Gastrocnemius medialis (tissue), 4 donors: Measurements from ENCODE around the gene SH2D6. TPM values are rescaled to one million over a fixed set of nuclear protein-coding genes. Genes with fewer than 3 reads are reported as not detected.

Experiments
- ATAC-seq, 2 donors: fragments of 150-250 bp; one replicate each; pipeline ENCODE4 v1.9.1; 2016
- DNase-seq, 2 donors: peaks; one replicate each; pipeline ENCODE4 v3.0.0-alpha.2; 2019
- H3K27ac ChIP-seq, 4 donors: fragments of 200-600 bp; sonication (generic); 1 replicate in 1 of 4; 2 replicates in 3 of 4; pipeline ENCODE4 v1.5.1; 2016 to 2018; ENCODE audit warnings: mild to moderate bottlenecking in 2 of 4, moderate library complexity in 1 of 4
- H3K27me3 ChIP-seq, 3 donors: fragments of 200-600 bp; sonication (generic) in 2 of 3; 1 replicate in 1 of 3; 2 replicates in 2 of 3; pipeline versions ENCODE4 v1.5.1 to v1.6.0; 2016 to 2019; ENCODE audit warnings: mild to moderate bottlenecking in 1 of 3, moderate library complexity in 1 of 3
- H3K36me3 ChIP-seq, 2 donors: fragments of 200-600 bp; sonication (generic) in 1 of 2; one replicate each; pipeline ENCODE4 v1.5.1; 2017 to 2018
- H3K4me1 ChIP-seq, 2 donors: fragments of 200-600 bp; sonication (generic) in 1 of 2; one replicate each; pipeline ENCODE4 v1.5.1; 2016 to 2017; ENCODE audit warnings: mild to moderate bottlenecking in 2 of 2
- H3K4me3 ChIP-seq, 4 donors: fragments of 200-600 bp; sonication (generic) in 3 of 4; 1 replicate in 1 of 4; 2 replicates in 3 of 4; pipeline ENCODE4 v1.5.1; 2016 to 2019; ENCODE audit warnings: mild to moderate bottlenecking in 2 of 4
- H3K9me3 ChIP-seq, 3 donors: fragments of 200-600 bp; sonication (generic) in 2 of 3; 1 replicate in 1 of 3; 2 replicates in 2 of 3; pipeline ENCODE4 v1.5.1; 2016 to 2019
- POLR2A ChIP-seq, 2 donors: fragments of 450-650 bp; IDR thresholded peaks; one replicate each; pipeline ENCODE4 v1.6.1; 2017; ENCODE audit warnings: antibody characterized with exemption in 2 of 2, mild to moderate bottlenecking in 2 of 2, moderate library complexity in 2 of 2
- in situ Hi-C, 4 donors: fragments of 200-750 bp; cut with MboI; loops; one replicate each; pipeline versions ENCODE4 v1.15.0 to v1.8.0; 2017; ENCODE audit warnings: low sequenced_read_pairs in 4 of 4
- intact Hi-C: fragments of 100-400 bp; cut with DNase I; formaldehyde crosslinking; loops from one replicate; pipeline ENCODE4 v1.15.1; 2023; ENCODE audit warnings: low total_unique reads
- total RNA-seq, 4 donors: library from RNA; depleted of rRNA; stranded (reverse); fragments of >200 nt; gene quantifications; one replicate each; pipeline versions ENCODE4 v1.1.0 to v1.2.3, GENCODE V29; 2016
- TF ChIP-seq, protein P1 (sequence below), 5 experiments: fragments of 450-650 bp in 3 of 5; fragments of 200-600 bp in 2 of 5; sonication (generic) in 2 of 5; IDR thresholded peaks in 4 of 5; conservative IDR thresholded peaks in 1 of 5; 1 replicate in 4 of 5; 2 replicates in 1 of 5; pipeline ENCODE4 v1.5.1; 2016 to 2019; ENCODE audit warnings: antibody characterized with exemption in 5 of 5, mild to moderate bottlenecking in 3 of 5, moderate library complexity in 3 of 5

SH2D6 gene
- total RNA-seq, 4 donors from 2014 or later: 3.5 TPM; not detected in 3

DNA sequence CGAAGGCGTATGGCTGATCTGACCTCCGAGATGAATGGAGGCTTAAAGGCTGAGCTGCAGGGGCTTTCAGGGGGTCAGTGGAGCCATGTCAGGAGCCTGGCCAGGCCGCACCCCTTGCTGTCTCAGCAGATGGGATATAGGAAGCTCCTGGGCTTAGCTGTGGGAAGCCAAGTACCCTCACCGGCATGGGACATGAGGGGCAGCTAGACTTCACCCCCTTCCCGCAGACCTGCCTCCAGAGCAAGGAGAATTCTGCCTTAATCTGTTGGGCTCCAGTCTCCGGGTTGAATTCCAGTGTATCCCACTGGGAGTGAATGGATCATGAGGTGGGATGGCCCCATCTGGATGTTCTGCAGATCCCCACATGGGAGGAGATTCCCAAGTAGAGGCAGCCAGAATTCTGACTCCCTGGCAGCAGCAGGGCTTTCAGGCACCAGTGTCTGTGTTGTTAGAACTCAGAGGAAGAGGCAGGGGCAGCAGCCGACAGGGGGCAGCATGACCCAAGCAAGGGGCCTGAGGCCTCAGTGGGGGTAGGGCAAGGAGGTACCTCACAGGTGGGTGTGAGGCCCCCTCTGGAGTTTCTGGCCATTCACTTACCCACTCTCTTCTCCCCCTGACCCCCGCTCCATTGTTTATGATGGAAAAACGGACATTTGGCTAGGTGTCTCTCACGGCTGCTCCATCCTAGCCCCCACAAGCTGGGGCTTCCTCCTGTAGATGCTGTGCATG lies 27.4 kb upstream of the SH2D6 start:
- peaks cover 12 to 15% of the 10 kb centered on the region in 2 donors for H3K4me1 ChIP-seq
- no peak overlapping the region for H3K27ac ChIP-seq
- no peaks in the 10 kb centered on the region for H3K27me3 ChIP-seq
- intact Hi-C loops: loop anchor here (1.0 kb wide), 1 partner anchor 161 kb away; no protein-coding TSS in a partner anchor
- no peak for ATAC-seq
- peaks cover 0 to 45% of the 10 kb centered on the region in 2 donors for H3K36me3 ChIP-seq
- no peak for TF ChIP-seq POLR2A (IDR thresholded peaks at IDR 0.05)
- TF ChIP-seq, protein P1, sequence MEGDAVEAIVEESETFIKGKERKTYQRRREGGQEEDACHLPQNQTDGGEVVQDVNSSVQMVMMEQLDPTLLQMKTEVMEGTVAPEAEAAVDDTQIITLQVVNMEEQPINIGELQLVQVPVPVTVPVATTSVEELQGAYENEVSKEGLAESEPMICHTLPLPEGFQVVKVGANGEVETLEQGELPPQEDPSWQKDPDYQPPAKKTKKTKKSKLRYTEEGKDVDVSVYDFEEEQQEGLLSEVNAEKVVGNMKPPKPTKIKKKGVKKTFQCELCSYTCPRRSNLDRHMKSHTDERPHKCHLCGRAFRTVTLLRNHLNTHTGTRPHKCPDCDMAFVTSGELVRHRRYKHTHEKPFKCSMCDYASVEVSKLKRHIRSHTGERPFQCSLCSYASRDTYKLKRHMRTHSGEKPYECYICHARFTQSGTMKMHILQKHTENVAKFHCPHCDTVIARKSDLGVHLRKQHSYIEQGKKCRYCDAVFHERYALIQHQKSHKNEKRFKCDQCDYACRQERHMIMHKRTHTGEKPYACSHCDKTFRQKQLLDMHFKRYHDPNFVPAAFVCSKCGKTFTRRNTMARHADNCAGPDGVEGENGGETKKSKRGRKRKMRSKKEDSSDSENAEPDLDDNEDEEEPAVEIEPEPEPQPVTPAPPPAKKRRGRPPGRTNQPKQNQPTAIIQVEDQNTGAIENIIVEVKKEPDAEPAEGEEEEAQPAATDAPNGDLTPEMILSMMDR (IDR thresholded peaks at IDR 0.05 in 4 of 5, conservative IDR thresholded peaks at IDR 0.05 in 1 of 5): peak; percentile 7 to 64 (median 47)
- in situ Hi-C loops: no loop called here
- no peak overlapping the region for H3K4me3 ChIP-seq
- no peaks in the 10 kb centered on the region for H3K9me3 ChIP-seq
- peak in 1 of 2 donors; percentile 50 for DNase-seq

DNA sequence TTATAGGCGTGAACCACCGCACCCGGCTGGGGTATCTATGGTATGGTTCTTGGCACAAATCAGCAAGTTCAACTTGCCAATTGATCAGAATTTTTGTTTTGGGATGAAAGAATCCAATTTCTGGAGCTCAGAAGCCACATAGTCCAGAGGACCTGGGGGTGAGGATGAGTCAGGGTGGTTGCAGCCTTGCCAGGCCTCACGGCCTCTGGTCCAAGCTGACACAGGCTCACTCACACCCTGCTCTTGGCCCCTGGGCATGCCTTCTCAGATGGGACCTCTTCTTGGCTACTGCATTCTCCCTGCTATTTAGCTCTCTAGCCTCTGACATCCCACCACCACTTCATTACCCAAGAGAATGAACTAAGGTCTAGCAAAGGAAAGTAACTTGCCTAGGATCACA lies 24.7 kb upstream of the SH2D6 start:
- TF ChIP-seq, protein P1 (IDR thresholded peaks at IDR 0.05 in 4 of 5, conservative IDR thresholded peaks at IDR 0.05 in 1 of 5): no peak
- no peak for TF ChIP-seq POLR2A (IDR thresholded peaks at IDR 0.05)
- H3K4me1 ChIP-seq: peaks cover 12 to 15% of the 10 kb centered on the region in 2 donors
- DNase-seq (peak in 1 of 2 donors; percentile 69), ATAC-seq (peak; percentile 12 to 51)
- no peak overlapping the region for H3K4me3 ChIP-seq
- no peaks in the 10 kb centered on the region for H3K27me3 ChIP-seq
- intact Hi-C loops: no loop called here
- H3K27ac ChIP-seq: peak overlapping the region; percentile 77 to 85 (median 82)
- no peaks in the 10 kb centered on the region for H3K9me3 ChIP-seq
- H3K36me3 ChIP-seq: peaks cover 0 to 21% of the 10 kb centered on the region in 2 donors
- in situ Hi-C loops: no loop called here

- in situ Hi-C loops: no loop called here
These were observed 24.2 kb upstream of the SH2D6 start for GRCh38 chr2:85394261-85394681.

DNA sequence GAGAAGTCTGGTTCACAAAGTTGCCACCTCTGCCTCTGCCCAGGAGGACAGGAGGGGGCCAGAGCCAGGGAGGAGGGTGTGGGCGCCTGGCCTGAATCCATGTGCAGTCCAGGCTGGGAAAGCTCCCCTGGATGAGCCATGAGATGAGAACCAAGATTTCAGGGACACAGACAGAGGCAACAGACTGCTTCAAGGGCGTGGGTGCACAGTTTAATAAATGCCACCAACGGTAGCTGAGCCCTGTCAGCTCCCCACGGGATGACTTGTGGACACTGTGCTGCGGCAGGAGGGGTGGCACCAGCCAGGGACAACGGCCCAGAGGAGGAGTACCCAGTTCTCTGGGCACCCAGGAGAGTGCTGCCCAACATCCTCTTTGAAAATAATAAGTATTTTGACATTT lies 23.5 kb upstream of the SH2D6 start:
- no peaks in the 10 kb centered on the region for H3K9me3 ChIP-seq
- peak in 1 of 2 donors; percentile 24 for ATAC-seq
- peaks cover 12 to 15% of the 10 kb centered on the region in 2 donors for H3K4me1 ChIP-seq
- no peak for TF ChIP-seq POLR2A (IDR thresholded peaks at IDR 0.05)
- TF ChIP-seq, protein P1 (IDR thresholded peaks at IDR 0.05 in 4 of 5, conservative IDR thresholded peaks at IDR 0.05 in 1 of 5): no peak
- H3K27ac ChIP-seq: peak overlapping the region; percentile 77 to 85 (median 82)
- H3K4me3 ChIP-seq: no peak overlapping the region
- peaks cover 0 to 11% of the 10 kb centered on the region in 2 donors for H3K36me3 ChIP-seq
- DNase-seq: peak in 1 of 2 donors; percentile 69
- in situ Hi-C loops: no loop called here
- no peaks in the 10 kb centered on the region for H3K27me3 ChIP-seq
- intact Hi-C loops: no loop called here

More at GRCh38 chr2:85394261-85394681, 24.2 kb upstream of the SH2D6 start:
- Histone ChIP-seq H3K36me3 (peaks cover 0 to 18% of the 10 kb centered on the region in 2 donors), H3K9me3 (no peaks in the 10 kb centered on the region), H3K4me3 (no peak overlapping the region), H3K27me3 (no peaks in the 10 kb centered on the region), H3K27ac (peak overlapping the region; percentile 77 to 85 (median 82)), H3K4me1 (peaks cover 12 to 15% of the 10 kb centered on the region in 2 donors)
- TF ChIP-seq, protein P1 (IDR thresholded peaks at IDR 0.05 in 4 of 5, conservative IDR thresholded peaks at IDR 0.05 in 1 of 5): no peak
- TF ChIP-seq POLR2A (IDR thresholded peaks at IDR 0.05): no peak
- ATAC-seq (peak; percentile 90 to 95), DNase-seq (peak; percentile 59 to 88)
- intact Hi-C loops: no loop called here
